Activated naive CD4-positive, alpha-beta T cell treated with anti-CD3 and anti-CD28 coated beads for 36 hours (primary cell): ENCODE measurements around the gene ZCCHC7. TPM values are rescaled to one million over a fixed set of nuclear protein-coding genes. Genes with fewer than 3 reads are reported as not detected.

Experiments used
- CTCF ChIA-PET: fragments of 350-600 bp; sonication (Branson Sonifier 250); formaldehyde crosslinking; loops from one replicate; lab custom pipeline; 2021; ENCODE audit warnings: antibody characterized with exemption; lab: Charles Lee
- DNase-seq: peaks from one replicate; pipeline ENCODE4 v3.0.0-alpha.2; 2020
- H3K27ac Mint-ChIP-seq: one replicate; pipeline ENCODE4 v1.8.0; 2021; ENCODE audit warnings: mild to moderate bottlenecking, mixed read lengths
- H3K27me3 Mint-ChIP-seq: one replicate; pipeline ENCODE4 v1.8.0; 2021; ENCODE audit warnings: low read depth, mixed read lengths
- H3K36me3 Mint-ChIP-seq: one replicate; pipeline ENCODE4 v1.8.0; 2021; ENCODE audit warnings: low read depth, mixed read lengths
- H3K4me1 Mint-ChIP-seq: one replicate; pipeline ENCODE4 v1.8.0; 2021; ENCODE audit warnings: low read depth, mixed read lengths
- H3K4me3 Mint-ChIP-seq: one replicate; pipeline ENCODE4 v1.8.0; 2021; ENCODE audit warnings: mild to moderate bottlenecking, moderate library complexity, mixed read lengths
- H3K9me3 Mint-ChIP-seq: one replicate; pipeline ENCODE4 v1.8.0; 2021; ENCODE audit warnings: mixed read lengths
- intact Hi-C: fragments of 100-400 bp; cut with micrococcal nuclease; formaldehyde crosslinking; loops from one replicate; pipeline ENCODE4 v1.15.1; 2023
- total RNA-seq, 2 experiments: library from RNA; stranded (reverse); gene quantifications; one replicate each; pipeline ENCODE4 v1.2.3, GENCODE V29; 2021

Gene ZCCHC7
- total RNA-seq, 2 experiments from 2014 or later, result 28.8 to 29.1 TPM

GRCh38 chr9:37220971-37221370, 100.6 kb downstream of the ZCCHC7 start:
- Mint-ChIP-seq H3K27ac (no peak overlapping the region), H3K4me3 (no peak overlapping the region), H3K36me3 (peaks cover 4% of the 10 kb centered on the region), H3K4me1 (peaks cover 25% of the 10 kb centered on the region), H3K27me3 (no peaks in the 10 kb centered on the region), H3K9me3 (no peaks in the 10 kb centered on the region)
- DNase-seq, result no peak
- intact Hi-C loops, result loop anchor here (1.0 kb wide), 1 partner anchor 9 kb away; no protein-coding TSS in a partner anchor
- CTCF ChIA-PET, result no interaction called here

- intact Hi-C loops, result loop anchor here (1.0 kb wide), 1 partner anchor 9 kb away; no protein-coding TSS in a partner anchor
- DNase-seq, result no peak
- Mint-ChIP-seq H3K9me3 (no peaks in the 10 kb centered on the region), H3K27me3 (no peaks in the 10 kb centered on the region), H3K36me3 (peaks cover 4% of the 10 kb centered on the region), H3K4me3 (no peak overlapping the region), H3K27ac (peak overlapping the region; percentile 19), H3K4me1 (peaks cover 25% of the 10 kb centered on the region)
- CTCF ChIA-PET, result interaction anchor here (0.7 kb wide), 1 partner anchor 311 kb away, joined by 3 read pairs; no protein-coding TSS in a partner anchor
These were observed 101.2 kb downstream of the ZCCHC7 start for GRCh38 chr9:37221489-37222106.

- no peak for DNase-seq
- H3K4me1 Mint-ChIP-seq, result peaks cover 17% of the 10 kb centered on the region
- CTCF ChIA-PET, result interaction anchor here (0.6 kb wide), 1 partner anchor 416 kb away, joined by 4 read pairs; no protein-coding TSS in a partner anchor
- intact Hi-C loops, result no loop called here
- H3K27ac Mint-ChIP-seq, result no peak overlapping the region
- H3K36me3 Mint-ChIP-seq, result peaks cover 9% of the 10 kb centered on the region
- no peaks in the 10 kb centered on the region for H3K27me3 Mint-ChIP-seq
- H3K4me3 Mint-ChIP-seq, result no peak overlapping the region
- H3K9me3 Mint-ChIP-seq, result no peaks in the 10 kb centered on the region
These were observed 109.1 kb downstream of the ZCCHC7 start for GRCh38 chr9:37229455-37229854.

GRCh38 chr9:37229882-37230482, 109.6 kb downstream of the ZCCHC7 start:
- intact Hi-C loops, result no loop called here
- no peak overlapping the region for H3K27ac Mint-ChIP-seq
- H3K36me3 Mint-ChIP-seq, result peaks cover 9% of the 10 kb centered on the region
- DNase-seq, result no peak
- no peaks in the 10 kb centered on the region for H3K9me3 Mint-ChIP-seq
- no peaks in the 10 kb centered on the region for H3K27me3 Mint-ChIP-seq
- no peak overlapping the region for H3K4me3 Mint-ChIP-seq
- CTCF ChIA-PET, result interaction anchor here (0.6 kb wide), 2 partner anchors 116 to 415 kb away, joined by 3 to 4 read pairs; no protein-coding TSS in a partner anchor
- H3K4me1 Mint-ChIP-seq, result peaks cover 17% of the 10 kb centered on the region

GRCh38 chr9:37236822-37237221, 116.4 kb downstream of the ZCCHC7 start:
- intact Hi-C loops, result no loop called here
- peaks cover 29% of the 10 kb centered on the region for H3K4me1 Mint-ChIP-seq
- no peaks in the 10 kb centered on the region for H3K27me3 Mint-ChIP-seq
- H3K4me3 Mint-ChIP-seq, result no peak overlapping the region
- CTCF ChIA-PET, result no interaction called here
- DNase-seq, result no peak
- H3K27ac Mint-ChIP-seq, result no peak overlapping the region
- peaks cover 20% of the 10 kb centered on the region for H3K36me3 Mint-ChIP-seq
- H3K9me3 Mint-ChIP-seq, result no peaks in the 10 kb centered on the region

- peaks cover 25% of the 10 kb centered on the region for H3K4me1 Mint-ChIP-seq
- H3K36me3 Mint-ChIP-seq, result peaks cover 20% of the 10 kb centered on the region
- no peak for DNase-seq
- H3K27me3 Mint-ChIP-seq, result no peaks in the 10 kb centered on the region
- intact Hi-C loops, result no loop called here
- CTCF ChIA-PET, result interaction anchor here (0.6 kb wide), 1 partner anchor 71 kb away, joined by 3 read pairs; no protein-coding TSS in a partner anchor
- H3K27ac Mint-ChIP-seq, result no peak overlapping the region
- H3K9me3 Mint-ChIP-seq, result no peaks in the 10 kb centered on the region
- no peak overlapping the region for H3K4me3 Mint-ChIP-seq
These were observed 117.7 kb downstream of the ZCCHC7 start for GRCh38 chr9:37238122-37238521.

GRCh38 chr9:37239224-37239859, 119.0 kb downstream of the ZCCHC7 start:
- Mint-ChIP-seq H3K27me3 (no peaks in the 10 kb centered on the region), H3K4me1 (peaks cover 18% of the 10 kb centered on the region), H3K9me3 (no peaks in the 10 kb centered on the region), H3K27ac (no peak overlapping the region), H3K36me3 (peaks cover 14% of the 10 kb centered on the region), H3K4me3 (no peak overlapping the region)
- intact Hi-C loops, result no loop called here
- DNase-seq, result no peak
- CTCF ChIA-PET, result no interaction called here

- intact Hi-C loops, result no loop called here
- CTCF ChIA-PET, result no interaction called here
- Mint-ChIP-seq H3K4me1 (peaks cover 17% of the 10 kb centered on the region), H3K27me3 (no peaks in the 10 kb centered on the region), H3K4me3 (no peak overlapping the region), H3K36me3 (peaks cover 13% of the 10 kb centered on the region), H3K27ac (no peak overlapping the region), H3K9me3 (no peaks in the 10 kb centered on the region)
- no peak for DNase-seq
These were observed 119.5 kb downstream of the ZCCHC7 start for GRCh38 chr9:37239921-37240320.

GRCh38 chr9:37241340-37241739, 121.0 kb downstream of the ZCCHC7 start:
- Mint-ChIP-seq H3K27me3 (no peaks in the 10 kb centered on the region), H3K4me1 (peaks cover 17% of the 10 kb centered on the region), H3K36me3 (peaks cover 9% of the 10 kb centered on the region), H3K27ac (no peak overlapping the region), H3K9me3 (no peaks in the 10 kb centered on the region), H3K4me3 (no peak overlapping the region)
- no peak for DNase-seq
- CTCF ChIA-PET, result interaction anchor here (0.8 to 1.1 kb wide), 2 partner anchors 19 to 252 kb away, joined by 3 read pairs; no protein-coding TSS in a partner anchor
- intact Hi-C loops, result no loop called here

GRCh38 chr9:37242089-37242488, 121.7 kb downstream of the ZCCHC7 start:
- Mint-ChIP-seq H3K36me3 (peaks cover 4% of the 10 kb centered on the region), H3K27ac (no peak overlapping the region), H3K4me1 (peaks cover 13% of the 10 kb centered on the region), H3K27me3 (no peaks in the 10 kb centered on the region), H3K9me3 (no peaks in the 10 kb centered on the region), H3K4me3 (no peak overlapping the region)
- CTCF ChIA-PET, result interaction anchor here (1.1 kb wide), 1 partner anchor 9 kb away, joined by 3 read pairs; no protein-coding TSS in a partner anchor
- no peak for DNase-seq
- intact Hi-C loops, result no loop called here

GRCh38 chr9:37243588-37244345, 123.4 kb downstream of the ZCCHC7 start:
- intact Hi-C loops, result no loop called here
- Mint-ChIP-seq H3K9me3 (no peaks in the 10 kb centered on the region), H3K27ac (no peak overlapping the region), H3K4me3 (no peak overlapping the region), H3K4me1 (peaks cover 7% of the 10 kb centered on the region), H3K27me3 (no peaks in the 10 kb centered on the region), H3K36me3 (peaks cover 10% of the 10 kb centered on the region)
- CTCF ChIA-PET, result interaction anchor here (0.9 to 1.3 kb wide), 2 partner anchors 12 to 42 kb away, joined by 3 to 4 read pairs; no protein-coding TSS in a partner anchor
- no peak for DNase-seq

- intact Hi-C loops, result no loop called here
- DNase-seq, result no peak
- H3K27me3 Mint-ChIP-seq, result no peaks in the 10 kb centered on the region
- CTCF ChIA-PET, result no interaction called here
- no peak overlapping the region for H3K4me3 Mint-ChIP-seq
- H3K9me3 Mint-ChIP-seq, result no peaks in the 10 kb centered on the region
- H3K27ac Mint-ChIP-seq, result no peak overlapping the region
- H3K4me1 Mint-ChIP-seq, result no peaks in the 10 kb centered on the region
- H3K36me3 Mint-ChIP-seq, result peaks cover 29% of the 10 kb centered on the region
These were observed 126.5 kb downstream of the ZCCHC7 start for GRCh38 chr9:37246826-37247225.
